ENCODE results near the gene SORBS1. TPM values are rescaled to one million over a fixed set of nuclear protein-coding genes. Genes with fewer than 3 reads are reported as not detected.

The SORBS1 gene
- total and polyA plus RNA-seq, 4 donors: 13.1 to 68.9 (median 44.0) TPM

- H3K27me3 ChIP-seq (ENCODE audit: control insufficient read depth in 3 of 3, insufficient read depth in 3 of 3, low read length in 2 of 3): no peaks in the 10 kb centered on the region
- no peak overlapping the region for H3K27ac ChIP-seq (ENCODE audit: low read depth in 1 of 2, low read length in 1 of 2)
- no peak overlapping the region for H3K4me3 ChIP-seq
- peaks cover 0 to 26% (median 9%) of the 10 kb centered on the region in 5 donors for H3K4me1 ChIP-seq (ENCODE audit: control insufficient read depth in 5 of 5, insufficient read depth in 5 of 5, low read length in 5 of 5)
- ATAC-seq (ENCODE audit: insufficient read depth, low FRiP score) (no peak), DNase-seq (peak in 1 of 3 donors; percentile 49)
- no peak overlapping the region for H3K9ac ChIP-seq (ENCODE audit: insufficient read depth in 1 of 2, low read length in 2 of 2)
- no peaks in the 10 kb centered on the region for H3K36me3 ChIP-seq (ENCODE audit: control insufficient read depth in 4 of 4, insufficient read depth in 4 of 4, low read length in 4 of 4)
- 64 to 81% methylated on average over 6 of the region's 6 CpGs for WGBS, 2 donors
- H3K9me3 ChIP-seq (ENCODE audit: control insufficient read depth in 4 of 4, insufficient read depth in 3 of 4, low read length in 3 of 4): no peaks in the 10 kb centered on the region
- TF ChIP-seq CTCF (IDR thresholded peaks at IDR 0.05; ENCODE audit: control extremely low read depth, extremely low read depth): no peak
Observed at GRCh38 chr10:95499482-95499989, 61.6 kb downstream of the SORBS1 start.

DNA sequence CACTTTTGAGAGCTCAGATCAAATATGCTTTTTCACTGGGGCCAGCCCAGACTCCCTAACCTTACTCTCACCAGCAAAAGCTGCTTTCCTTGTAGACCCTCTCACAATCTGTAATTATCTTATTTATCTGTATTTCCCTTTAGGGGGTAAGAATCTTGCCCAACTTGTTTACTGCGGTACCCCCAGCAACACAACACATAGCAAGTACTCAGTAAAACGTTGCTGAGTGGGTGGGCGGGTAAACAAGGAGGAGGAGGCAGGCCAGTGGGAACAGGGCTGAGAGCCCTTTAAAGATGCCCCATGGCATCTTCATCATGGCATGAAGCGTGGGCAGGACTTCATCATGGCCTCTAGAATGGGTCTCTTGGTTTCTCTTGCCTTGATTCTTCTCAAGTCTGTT lies 64.2 kb downstream of the SORBS1 start:
- WGBS, 2 donors: 59 to 79% methylated on average over 4 of the region's 4 CpGs

DNA sequence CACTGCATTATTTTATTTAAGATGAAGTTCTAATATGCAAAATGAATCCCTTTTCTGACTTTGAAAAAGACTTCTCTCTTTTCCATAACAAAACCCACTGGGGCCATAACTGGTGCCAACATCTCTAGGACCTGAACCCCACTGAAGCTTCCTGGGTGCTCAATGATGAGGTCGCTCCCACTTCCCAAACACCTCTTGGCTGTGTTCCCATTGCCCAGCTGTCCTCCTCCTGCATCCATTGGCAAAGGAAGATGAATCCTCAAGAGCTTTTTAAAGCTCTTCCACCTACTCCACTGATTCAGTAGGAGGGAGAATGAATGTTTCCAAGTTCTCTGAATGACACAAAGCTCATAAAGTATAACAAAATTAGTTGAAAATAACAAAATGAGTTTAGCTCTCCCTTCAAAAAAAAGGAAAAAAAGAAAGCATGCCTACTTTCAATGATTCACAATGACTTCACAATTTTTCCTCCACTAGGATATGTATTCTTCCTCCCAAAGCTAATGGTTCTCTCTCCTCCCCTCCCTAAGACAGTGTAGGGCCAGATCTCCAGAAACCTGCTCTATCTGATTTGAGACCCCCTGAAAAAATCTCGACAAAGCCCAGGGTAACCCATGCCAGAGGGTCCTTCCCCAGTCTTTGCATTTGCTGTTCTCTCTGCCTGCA lies 64.8 kb downstream of the SORBS1 start:
- no peaks in the 10 kb centered on the region for H3K36me3 ChIP-seq (ENCODE audit: control insufficient read depth in 4 of 4, insufficient read depth in 4 of 4, low read length in 4 of 4)
- WGBS, 2 donors: 85 to 86% methylated on average over 2 of the region's 2 CpGs
- no peaks in the 10 kb centered on the region for H3K9me3 ChIP-seq (ENCODE audit: control insufficient read depth in 4 of 4, insufficient read depth in 3 of 4, low read length in 3 of 4)
- no peak overlapping the region for H3K4me3 ChIP-seq
- ATAC-seq (ENCODE audit: insufficient read depth, low FRiP score): no peak
- DNase-seq: no peak
- peaks cover 0 to 24% (median 9%) of the 10 kb centered on the region in 5 donors for H3K4me1 ChIP-seq (ENCODE audit: control insufficient read depth in 5 of 5, insufficient read depth in 5 of 5, low read length in 5 of 5)
- H3K27me3 ChIP-seq (ENCODE audit: control insufficient read depth in 3 of 3, insufficient read depth in 3 of 3, low read length in 2 of 3): no peaks in the 10 kb centered on the region
- H3K27ac ChIP-seq (ENCODE audit: low read depth in 1 of 2, low read length in 1 of 2): peak overlapping the region in 1 of 2 donors; percentile 39
- no peak for TF ChIP-seq CTCF (IDR thresholded peaks at IDR 0.05; ENCODE audit: control extremely low read depth, extremely low read depth)
- no peak overlapping the region for H3K9ac ChIP-seq (ENCODE audit: insufficient read depth in 1 of 2, low read length in 2 of 2)

More for the DNA sequence above, 64.2 kb downstream of the SORBS1 start:
- no peak overlapping the region for H3K9ac ChIP-seq (ENCODE audit: insufficient read depth in 1 of 2, low read length in 2 of 2)
- no peaks in the 10 kb centered on the region for H3K9me3 ChIP-seq (ENCODE audit: control insufficient read depth in 4 of 4, insufficient read depth in 3 of 4, low read length in 3 of 4)
- no peak for TF ChIP-seq CTCF (IDR thresholded peaks at IDR 0.05; ENCODE audit: control extremely low read depth, extremely low read depth)
- H3K36me3 ChIP-seq (ENCODE audit: control insufficient read depth in 4 of 4, insufficient read depth in 4 of 4, low read length in 4 of 4): no peaks in the 10 kb centered on the region
- DNase-seq (no peak), ATAC-seq (ENCODE audit: insufficient read depth, low FRiP score) (no peak)
- H3K27me3 ChIP-seq (ENCODE audit: control insufficient read depth in 3 of 3, insufficient read depth in 3 of 3, low read length in 2 of 3): no peaks in the 10 kb centered on the region
- H3K4me1 ChIP-seq (ENCODE audit: control insufficient read depth in 5 of 5, insufficient read depth in 5 of 5, low read length in 5 of 5): peaks cover 0 to 26% (median 9%) of the 10 kb centered on the region in 5 donors
- H3K4me3 ChIP-seq: no peak overlapping the region
- H3K27ac ChIP-seq (ENCODE audit: low read depth in 1 of 2, low read length in 1 of 2): peak overlapping the region in 1 of 2 donors; percentile 39

All from lung (tissue), 12 donors.